ENCODE data around the gene FH.

Gene FH

GRCh38 chr1:241519308-241520079 is at the start of gene FH:
FH (minus strand) TSS chr1:241519755; CDS start chr1:241519722, 33 bp downstream.
- peak; percentile 87 for DNase-seq (ENCODE audit: low read depth)

GRCh38 chr1:241560849-241561187 is 41.3 kb upstream of the FH start:
- no peak for DNase-seq (ENCODE audit: low read depth)

- no peak for DNase-seq (ENCODE audit: low read depth)
Observed at GRCh38 chr1:241560146-241560848, 40.7 kb upstream of the FH start.

- DNase-seq (ENCODE audit: low read depth) = no peak
Observed at GRCh38 chr1:241557551-241558193, 38.1 kb upstream of the FH start.

GRCh38 chr1:241557031-241557430 is 37.5 kb upstream of the FH start:
- DNase-seq (ENCODE audit: low read depth) = no peak

GRCh38 chr1:241555526-241555925 is 36.0 kb upstream of the FH start:
- DNase-seq (ENCODE audit: low read depth) = no peak

- no peak for DNase-seq (ENCODE audit: low read depth)
Observed at GRCh38 chr1:241553886-241554592, 34.5 kb upstream of the FH start.

GRCh38 chr1:241551759-241552638 is 32.4 kb upstream of the FH start:
- peak; percentile 8 for DNase-seq (ENCODE audit: low read depth)

GRCh38 chr1:241550318-241550717 is 30.8 kb upstream of the FH start:
- DNase-seq (ENCODE audit: low read depth) = no peak

GRCh38 chr1:241548008-241548407 is 28.5 kb upstream of the FH start:
- no peak for DNase-seq (ENCODE audit: low read depth)

GRCh38 chr1:241542199-241542907 is 22.8 kb upstream of the FH start:
- no peak for DNase-seq (ENCODE audit: low read depth)

- no peak for DNase-seq (ENCODE audit: low read depth)
Observed at GRCh38 chr1:241536969-241537368, 17.4 kb upstream of the FH start.

GRCh38 chr1:241536304-241536703 is 16.7 kb upstream of the FH start:
- DNase-seq (ENCODE audit: low read depth) = no peak

GRCh38 chr1:241533326-241534115 is 14.0 kb upstream of the FH start:
- DNase-seq (ENCODE audit: low read depth) = no peak

- DNase-seq (ENCODE audit: low read depth) = no peak
Observed at GRCh38 chr1:241532864-241533263, 13.3 kb upstream of the FH start.

GRCh38 chr1:241532162-241532531 is 12.6 kb upstream of the FH start, which contains the start of gene KMO:
KMO (plus strand) TSS chr1:241532378; CDS start chr1:241532445, 67 bp downstream.
- no peak for DNase-seq (ENCODE audit: low read depth)

GRCh38 chr1:241531195-241532161 is 11.9 kb upstream of the FH start:
- no peak for DNase-seq (ENCODE audit: low read depth)

GRCh38 chr1:241527146-241527545 is 7.6 kb upstream of the FH start:
- no peak for DNase-seq (ENCODE audit: low read depth)

GRCh38 chr1:241525026-241525425 is 5.5 kb upstream of the FH start:
- no peak for DNase-seq (ENCODE audit: low read depth)
